ENCODE measurements around the gene AK9. TPM values are rescaled to one million over a fixed set of nuclear protein-coding genes. Genes with fewer than 3 reads are reported as not detected.

Gene AK9
- total and polyA plus RNA-seq, 9 of the 15 experiments (the other 6 are each of a cell fraction or from before 2014, with no cell fraction given): 0.59 to 1.9 (median 1.2) TPM

DNA sequence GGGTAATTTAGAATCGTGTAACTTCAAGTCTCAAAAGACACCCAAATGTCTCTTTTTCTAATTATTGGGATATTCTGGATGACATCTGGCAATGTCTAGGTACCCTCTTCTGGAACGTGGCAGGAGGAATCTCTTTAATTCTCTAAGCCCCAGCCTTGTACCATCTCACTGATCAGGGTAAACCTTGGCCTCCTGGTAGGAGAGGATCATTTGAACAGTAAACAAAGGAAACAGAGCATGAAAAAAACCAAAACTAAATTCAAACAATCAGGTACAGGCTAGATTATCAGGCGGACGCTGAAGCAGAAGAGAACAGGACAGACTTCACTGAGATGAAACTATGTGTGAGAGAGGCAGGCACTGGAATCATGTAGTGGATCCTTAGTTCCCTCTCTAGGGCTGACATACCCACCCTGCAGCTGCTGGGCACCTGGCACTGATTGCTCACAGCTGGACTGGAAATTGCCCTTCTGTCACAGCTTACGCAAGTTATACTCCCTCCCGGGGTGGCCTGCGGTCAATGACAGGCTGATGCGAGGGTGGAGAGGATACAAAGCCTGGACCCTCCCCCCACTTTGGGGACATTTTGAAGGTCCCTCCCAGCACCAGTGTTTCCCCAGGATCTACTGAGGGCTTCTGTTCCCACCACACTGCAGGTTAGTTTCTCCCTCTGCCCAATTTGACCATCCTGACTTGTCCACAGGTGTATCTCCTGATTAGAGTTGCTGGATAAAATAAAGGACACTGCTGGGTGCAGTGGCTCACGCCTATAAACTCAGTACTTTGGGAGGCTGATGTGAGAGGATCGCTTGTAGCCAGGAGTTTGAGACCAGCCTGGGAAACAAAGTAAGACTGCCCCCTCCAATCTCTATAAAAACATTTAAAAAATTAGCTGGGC lies 187.4 kb downstream of the AK9 start (continued):
- TF ChIP-seq DDX20 (tag; IDR thresholded peaks at IDR 0.05; ENCODE audit: low read depth): no peak
- TF ChIP-seq, protein P1, sequence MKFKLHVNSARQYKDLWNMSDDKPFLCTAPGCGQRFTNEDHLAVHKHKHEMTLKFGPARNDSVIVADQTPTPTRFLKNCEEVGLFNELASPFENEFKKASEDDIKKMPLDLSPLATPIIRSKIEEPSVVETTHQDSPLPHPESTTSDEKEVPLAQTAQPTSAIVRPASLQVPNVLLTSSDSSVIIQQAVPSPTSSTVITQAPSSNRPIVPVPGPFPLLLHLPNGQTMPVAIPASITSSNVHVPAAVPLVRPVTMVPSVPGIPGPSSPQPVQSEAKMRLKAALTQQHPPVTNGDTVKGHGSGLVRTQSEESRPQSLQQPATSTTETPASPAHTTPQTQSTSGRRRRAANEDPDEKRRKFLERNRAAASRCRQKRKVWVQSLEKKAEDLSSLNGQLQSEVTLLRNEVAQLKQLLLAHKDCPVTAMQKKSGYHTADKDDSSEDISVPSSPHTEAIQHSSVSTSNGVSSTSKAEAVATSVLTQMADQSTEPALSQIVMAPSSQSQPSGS (CRISPR knock-in tag; IDR thresholded peaks at IDR 0.05): no peak
- TF ChIP-seq ZNF57 (CRISPR knock-in tag; IDR thresholded peaks at IDR 0.05): no peak
- no peak for TF ChIP-seq YBX1 (IDR thresholded peaks at IDR 0.05)
- no peak for TF ChIP-seq ZNF507 (tag; conservative IDR thresholded peaks at IDR 0.05)
- TF ChIP-seq, protein P2, sequence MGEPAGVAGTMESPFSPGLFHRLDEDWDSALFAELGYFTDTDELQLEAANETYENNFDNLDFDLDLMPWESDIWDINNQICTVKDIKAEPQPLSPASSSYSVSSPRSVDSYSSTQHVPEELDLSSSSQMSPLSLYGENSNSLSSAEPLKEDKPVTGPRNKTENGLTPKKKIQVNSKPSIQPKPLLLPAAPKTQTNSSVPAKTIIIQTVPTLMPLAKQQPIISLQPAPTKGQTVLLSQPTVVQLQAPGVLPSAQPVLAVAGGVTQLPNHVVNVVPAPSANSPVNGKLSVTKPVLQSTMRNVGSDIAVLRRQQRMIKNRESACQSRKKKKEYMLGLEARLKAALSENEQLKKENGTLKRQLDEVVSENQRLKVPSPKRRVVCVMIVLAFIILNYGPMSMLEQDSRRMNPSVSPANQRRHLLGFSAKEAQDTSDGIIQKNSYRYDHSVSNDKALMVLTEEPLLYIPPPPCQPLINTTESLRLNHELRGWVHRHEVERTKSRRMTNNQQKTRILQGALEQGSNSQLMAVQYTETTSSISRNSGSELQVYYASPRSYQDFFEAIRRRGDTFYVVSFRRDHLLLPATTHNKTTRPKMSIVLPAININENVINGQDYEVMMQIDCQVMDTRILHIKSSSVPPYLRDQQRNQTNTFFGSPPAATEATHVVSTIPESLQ (CRISPR knock-in tag; IDR thresholded peaks at IDR 0.05): no peak
- TF ChIP-seq RBM17 (IDR thresholded peaks at IDR 0.05; ENCODE audit: borderline replicate concordance, low read depth, low read length): no peak
- TF ChIP-seq, protein P3, sequence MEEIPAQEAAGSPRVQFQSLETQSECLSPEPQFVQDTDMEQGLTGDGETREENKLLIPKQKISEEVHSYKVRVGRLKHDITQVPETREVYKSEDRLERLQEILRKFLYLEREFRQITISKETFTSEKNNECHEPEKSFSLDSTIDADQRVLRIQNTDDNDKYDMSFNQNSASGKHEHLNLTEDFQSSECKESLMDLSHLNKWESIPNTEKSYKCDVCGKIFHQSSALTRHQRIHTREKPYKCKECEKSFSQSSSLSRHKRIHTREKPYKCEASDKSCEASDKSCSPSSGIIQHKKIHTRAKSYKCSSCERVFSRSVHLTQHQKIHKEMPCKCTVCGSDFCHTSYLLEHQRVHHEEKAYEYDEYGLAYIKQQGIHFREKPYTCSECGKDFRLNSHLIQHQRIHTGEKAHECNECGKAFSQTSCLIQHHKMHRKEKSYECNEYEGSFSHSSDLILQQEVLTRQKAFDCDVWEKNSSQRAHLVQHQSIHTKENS (CRISPR knock-in tag; IDR thresholded peaks at IDR 0.05): no peak
- TF ChIP-seq ZNF584 (CRISPR knock-in tag; IDR thresholded peaks at IDR 0.05; ENCODE audit: low read depth): no peak

Measured in K562 (cell line).